C4-2B (cell line): ENCODE measurements around the gene MCF2L.

Source experiments
- CTCF ChIP-seq: fragments of 450-650 bp; conservative IDR thresholded peaks from 2 replicates; pipeline ENCODE4 v1.5.1; 2017; ENCODE audit warnings: mild to moderate bottlenecking
- ZFX ChIP-seq: fragments of 450-650 bp; IDR thresholded peaks from 2 replicates; pipeline ENCODE4 v1.6.1; 2017

GRCh38 chr13:113027095-113027494, 58.1 kb downstream of the MCF2L start:
- TF ChIP-seq CTCF, result no peak
- TF ChIP-seq ZFX, result no peak
